GM19328 (cell line): ENCODE data around the gene DHRS1.

Experiments used
- ATAC-seq: cut with Tn5 transposase; IDR thresholded peaks from one replicate; pipeline ENCODE4 v1.9.1; 2021; ENCODE audit warnings: mild to moderate bottlenecking, moderate library complexity; ENCODE audit not compliant: unreplicated experiment

Gene DHRS1

GRCh38 chr14:24310646-24311604 is 11.3 kb upstream of the DHRS1 start, which contains the start of gene LTB4R:
Gene LTB4R, plus strand, starts transcription at chr14:24311502. Its CDS starts 4,150 bp downstream, at chr14:24315652.
- ATAC-seq = peak; percentile 43

GRCh38 chr14:24310265-24310645 is 10.7 kb upstream of the DHRS1 start:
- ATAC-seq = no peak

GRCh38 chr14:24309538-24310264 is 10.1 kb upstream of the DHRS1 start, which contains the start of gene LTB4R2:
Gene LTB4R2, plus strand, starts transcription at chr14:24310140. Its CDS starts 525 bp downstream, at chr14:24310665.
- ATAC-seq = no peak

GRCh38 chr14:24308342-24309124 is 9.0 kb upstream of the DHRS1 start:
- no peak for ATAC-seq

GRCh38 chr14:24307575-24308341 is 8.2 kb upstream of the DHRS1 start, which contains the start of gene CIDEB:
Gene CIDEB, minus strand, starts transcription at chr14:24307977. Its CDS starts 119 bp downstream, at chr14:24307858.
- no peak for ATAC-seq

- no peak for ATAC-seq
Observed at GRCh38 chr14:24307156-24307574, 7.6 kb upstream of the DHRS1 start.

GRCh38 chr14:24304019-24304387 is 4.4 kb upstream of the DHRS1 start:
- ATAC-seq = no peak

GRCh38 chr14:24300326-24300980 is 873 bp upstream of the DHRS1 start:
- no peak for ATAC-seq

- no peak for ATAC-seq
Observed at GRCh38 chr14:24298892-24299254, 707 bp downstream of the DHRS1 start.

- ATAC-seq = peak; percentile 10
Observed at GRCh38 chr14:24297190-24297964, 2.2 kb downstream of the DHRS1 start.

GRCh38 chr14:24296341-24297157 is 3.0 kb downstream of the DHRS1 start:
- ATAC-seq = peak; percentile 47

- ATAC-seq = no peak
Observed at GRCh38 chr14:24293525-24293924, 6.1 kb downstream of the DHRS1 start.

GRCh38 chr14:24292118-24292807 is 7.3 kb downstream of the DHRS1 start:
- no peak for ATAC-seq

- no peak for ATAC-seq
Observed at GRCh38 chr14:24291446-24292117, 8.0 kb downstream of the DHRS1 start.

GRCh38 chr14:24290746-24291145 is 8.8 kb downstream of the DHRS1 start:
- ATAC-seq = no peak

GRCh38 chr14:24289649-24290280 is 9.8 kb downstream of the DHRS1 start:
- ATAC-seq = peak; percentile 57
